ENCODE results near the gene FRAT1.

DNA sequence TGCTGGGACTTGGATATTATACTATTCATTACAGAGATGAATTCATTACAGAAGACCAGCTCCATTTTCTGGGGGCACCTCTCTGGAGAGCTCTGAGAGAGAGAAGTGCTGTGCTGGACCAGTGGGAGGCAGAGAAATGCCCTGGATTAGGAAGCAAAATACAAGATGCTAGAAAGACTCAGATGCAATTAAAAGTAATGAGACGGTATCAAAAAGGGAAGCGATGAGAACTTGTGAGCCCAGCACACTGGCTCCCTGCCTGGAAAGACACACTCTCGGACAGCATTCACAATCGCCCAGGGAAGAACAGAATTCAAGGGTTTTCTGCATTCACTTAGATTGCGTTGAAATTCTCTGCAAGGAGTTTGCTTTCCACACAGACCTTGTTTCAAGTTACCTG, 19.0 kb downstream of the FRAT1 start:
- TF ChIP-seq, protein P1, sequence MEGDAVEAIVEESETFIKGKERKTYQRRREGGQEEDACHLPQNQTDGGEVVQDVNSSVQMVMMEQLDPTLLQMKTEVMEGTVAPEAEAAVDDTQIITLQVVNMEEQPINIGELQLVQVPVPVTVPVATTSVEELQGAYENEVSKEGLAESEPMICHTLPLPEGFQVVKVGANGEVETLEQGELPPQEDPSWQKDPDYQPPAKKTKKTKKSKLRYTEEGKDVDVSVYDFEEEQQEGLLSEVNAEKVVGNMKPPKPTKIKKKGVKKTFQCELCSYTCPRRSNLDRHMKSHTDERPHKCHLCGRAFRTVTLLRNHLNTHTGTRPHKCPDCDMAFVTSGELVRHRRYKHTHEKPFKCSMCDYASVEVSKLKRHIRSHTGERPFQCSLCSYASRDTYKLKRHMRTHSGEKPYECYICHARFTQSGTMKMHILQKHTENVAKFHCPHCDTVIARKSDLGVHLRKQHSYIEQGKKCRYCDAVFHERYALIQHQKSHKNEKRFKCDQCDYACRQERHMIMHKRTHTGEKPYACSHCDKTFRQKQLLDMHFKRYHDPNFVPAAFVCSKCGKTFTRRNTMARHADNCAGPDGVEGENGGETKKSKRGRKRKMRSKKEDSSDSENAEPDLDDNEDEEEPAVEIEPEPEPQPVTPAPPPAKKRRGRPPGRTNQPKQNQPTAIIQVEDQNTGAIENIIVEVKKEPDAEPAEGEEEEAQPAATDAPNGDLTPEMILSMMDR (IDR thresholded peaks at IDR 0.05), result no peak
- no peak for TF ChIP-seq ZFX (IDR thresholded peaks at IDR 0.05; ENCODE audit: borderline replicate concordance)
